ENCODE data around the gene RFLNA. TPM values are rescaled to one million over a fixed set of nuclear protein-coding genes. Genes with fewer than 3 reads are reported as not detected.

The RFLNA gene
- total RNA-seq, 2 donors from 2014 or later, result 22.4 to 44.8 TPM

DNA sequence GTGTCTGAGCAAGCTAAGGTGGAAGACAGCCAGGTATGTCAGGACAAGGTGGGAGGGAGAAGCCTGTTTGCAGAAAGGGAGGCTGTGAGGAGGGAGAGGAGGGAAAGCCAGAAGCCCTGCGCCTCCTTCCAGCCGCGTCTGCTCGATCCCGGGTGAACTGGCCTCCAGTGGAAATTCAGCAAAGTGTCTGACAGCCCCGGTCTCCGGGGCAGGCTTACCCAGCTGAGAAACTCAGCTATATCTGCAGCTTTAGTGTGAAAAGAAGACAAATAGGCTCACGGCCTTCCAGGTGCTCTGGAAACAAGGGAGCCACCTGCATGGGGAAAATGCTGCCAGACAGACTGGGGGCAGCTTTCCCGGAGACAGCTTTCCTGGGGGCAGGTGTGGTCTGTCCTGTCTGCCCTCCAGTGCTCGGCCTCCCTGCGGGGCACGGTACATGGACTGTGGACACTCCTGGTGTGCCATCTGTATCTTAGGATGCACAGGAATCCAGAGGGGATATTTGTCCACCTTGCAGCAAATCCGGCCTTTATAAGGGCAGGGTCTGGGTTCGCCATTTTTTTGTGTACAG, 6.3 kb downstream of the RFLNA start:
- Histone ChIP-seq H3K27me3 (no peaks in the 10 kb centered on the region), H3K4me1 (no peaks in the 10 kb centered on the region), H3K36me3 (no peaks in the 10 kb centered on the region), H3K9me3 (no peaks in the 10 kb centered on the region), H3K4me3 (no peak overlapping the region), H3K27ac (no peak overlapping the region), H3K9ac (ENCODE audit: low read depth in 2 of 2, low read length in 2 of 2) (no peak overlapping the region)
- TF ChIP-seq, protein P1, sequence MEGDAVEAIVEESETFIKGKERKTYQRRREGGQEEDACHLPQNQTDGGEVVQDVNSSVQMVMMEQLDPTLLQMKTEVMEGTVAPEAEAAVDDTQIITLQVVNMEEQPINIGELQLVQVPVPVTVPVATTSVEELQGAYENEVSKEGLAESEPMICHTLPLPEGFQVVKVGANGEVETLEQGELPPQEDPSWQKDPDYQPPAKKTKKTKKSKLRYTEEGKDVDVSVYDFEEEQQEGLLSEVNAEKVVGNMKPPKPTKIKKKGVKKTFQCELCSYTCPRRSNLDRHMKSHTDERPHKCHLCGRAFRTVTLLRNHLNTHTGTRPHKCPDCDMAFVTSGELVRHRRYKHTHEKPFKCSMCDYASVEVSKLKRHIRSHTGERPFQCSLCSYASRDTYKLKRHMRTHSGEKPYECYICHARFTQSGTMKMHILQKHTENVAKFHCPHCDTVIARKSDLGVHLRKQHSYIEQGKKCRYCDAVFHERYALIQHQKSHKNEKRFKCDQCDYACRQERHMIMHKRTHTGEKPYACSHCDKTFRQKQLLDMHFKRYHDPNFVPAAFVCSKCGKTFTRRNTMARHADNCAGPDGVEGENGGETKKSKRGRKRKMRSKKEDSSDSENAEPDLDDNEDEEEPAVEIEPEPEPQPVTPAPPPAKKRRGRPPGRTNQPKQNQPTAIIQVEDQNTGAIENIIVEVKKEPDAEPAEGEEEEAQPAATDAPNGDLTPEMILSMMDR (IDR thresholded peaks at IDR 0.05), result no peak
- intact Hi-C loops (cut with DNase I), result no loop called here
- DNase-seq, result no peak

DNA sequence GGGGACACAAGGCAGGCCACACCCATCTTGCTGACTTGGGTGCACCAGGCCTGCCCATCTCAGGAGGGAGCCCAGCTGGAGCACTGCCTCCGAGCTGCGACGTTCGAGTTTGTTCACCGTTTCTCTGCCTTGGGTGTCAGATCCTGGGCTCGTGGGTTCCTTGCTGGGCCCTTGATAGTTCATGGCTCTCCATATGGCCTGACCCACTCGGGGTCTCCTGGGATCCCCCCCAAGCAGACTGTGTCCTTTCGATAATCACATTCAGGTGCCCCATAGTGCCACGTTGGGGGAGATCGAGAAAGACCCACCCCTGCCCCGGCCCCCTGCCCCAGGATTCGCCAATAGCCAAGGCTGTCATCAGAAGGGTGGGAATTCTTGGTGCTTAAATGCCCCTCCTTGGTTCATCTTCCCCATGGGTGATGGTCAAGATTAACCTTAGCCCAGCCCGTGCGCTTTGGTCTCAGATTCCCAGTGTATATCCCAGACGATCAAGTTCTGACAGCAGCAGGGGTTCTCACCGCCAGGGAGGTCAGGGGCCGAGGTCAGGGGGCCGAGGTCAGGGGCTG, 7.4 kb downstream of the RFLNA start:
- no peaks in the 10 kb centered on the region for H3K27me3 ChIP-seq
- intact Hi-C loops (cut with DNase I), result no loop called here
- no peak overlapping the region for H3K9ac ChIP-seq (ENCODE audit: low read depth in 2 of 2, low read length in 2 of 2)
- no peak overlapping the region for H3K27ac ChIP-seq
- no peaks in the 10 kb centered on the region for H3K36me3 ChIP-seq
- no peak overlapping the region for H3K4me3 ChIP-seq
- DNase-seq, result no peak
- TF ChIP-seq, protein P1 (IDR thresholded peaks at IDR 0.05), result no peak
- no peaks in the 10 kb centered on the region for H3K4me1 ChIP-seq
- no peaks in the 10 kb centered on the region for H3K9me3 ChIP-seq

DNA sequence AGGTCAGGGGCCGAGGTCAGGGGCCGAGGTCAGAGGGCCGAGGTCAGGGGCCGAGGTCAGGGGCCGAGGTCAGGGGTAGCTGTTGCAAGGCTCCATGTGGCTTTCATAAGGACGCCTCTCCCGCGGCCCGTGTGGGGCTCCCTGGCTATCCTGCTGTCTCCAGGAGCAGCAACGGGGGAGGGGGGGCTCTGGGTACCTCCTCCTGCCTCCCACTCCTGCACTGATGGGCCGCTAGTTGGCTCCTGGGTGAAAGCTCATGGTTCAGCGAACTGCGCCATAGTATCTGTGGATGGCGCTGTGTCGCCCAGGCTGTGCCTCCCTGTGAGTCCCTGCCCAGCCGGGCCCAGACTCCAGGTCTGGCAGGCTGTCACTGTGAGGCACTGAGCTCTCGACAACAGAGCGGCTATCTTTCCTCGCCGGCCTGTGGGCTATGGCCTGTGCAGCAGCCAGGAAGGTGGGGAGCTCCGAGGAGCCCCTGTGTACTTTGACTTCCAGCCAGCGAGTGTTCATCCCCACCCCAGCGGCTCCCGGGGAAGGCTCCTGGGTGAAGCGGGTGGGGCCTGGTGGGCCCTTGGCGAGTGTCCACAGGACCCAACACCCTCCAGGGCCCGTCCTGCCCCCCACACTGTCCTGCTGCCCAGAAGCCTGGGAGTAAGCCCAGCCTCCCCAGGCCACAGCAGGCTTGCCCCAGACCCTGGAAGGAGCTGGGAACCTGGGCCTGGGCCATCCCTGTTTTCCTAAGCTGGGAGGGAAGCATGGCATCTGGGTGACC, 8.1 kb downstream of the RFLNA start:
- no peak overlapping the region for H3K9ac ChIP-seq (ENCODE audit: low read depth in 2 of 2, low read length in 2 of 2)
- no peak for DNase-seq
- TF ChIP-seq, protein P1 (IDR thresholded peaks at IDR 0.05), result no peak

DNA sequence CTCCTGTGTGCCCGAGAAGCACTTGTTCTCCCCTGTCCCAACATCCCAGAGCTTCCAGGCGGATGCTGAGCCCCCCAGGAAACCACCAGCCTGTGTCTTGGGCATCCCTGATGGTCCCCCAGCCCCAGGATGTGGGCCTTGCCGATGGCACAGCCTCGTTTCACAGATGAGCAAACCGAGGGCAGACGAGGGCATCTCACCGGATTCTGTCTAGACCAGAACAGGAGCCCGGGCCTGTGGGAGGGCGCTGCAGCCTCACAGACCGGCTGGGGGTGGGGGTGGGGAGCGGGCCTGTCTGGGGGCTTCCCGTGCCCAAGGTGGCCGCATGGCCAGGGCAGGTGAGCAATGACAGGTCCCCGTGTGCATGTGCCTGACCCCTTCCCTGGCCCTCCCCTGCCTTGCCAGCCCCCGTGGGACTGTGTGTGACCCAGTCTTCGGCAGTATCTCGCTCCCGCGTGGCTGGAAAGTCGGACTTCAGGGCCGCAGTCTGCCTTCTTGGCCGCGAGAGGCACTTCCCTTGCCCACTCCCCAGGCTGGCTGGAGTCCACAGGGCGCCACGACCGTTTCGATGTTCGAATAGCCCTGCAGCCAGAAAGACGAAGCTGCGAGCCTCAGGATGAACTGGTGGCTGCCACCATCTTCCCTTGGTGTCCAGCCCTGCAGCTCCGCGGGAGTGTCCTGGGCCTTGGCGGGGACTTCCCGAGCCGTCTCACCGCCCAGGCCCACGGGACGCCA, 8.9 kb downstream of the RFLNA start:
- no peak overlapping the region for H3K4me3 ChIP-seq
- TF ChIP-seq, protein P1 (IDR thresholded peaks at IDR 0.05), result no peak
- H3K9ac ChIP-seq (ENCODE audit: low read depth in 2 of 2, low read length in 2 of 2), result no peak overlapping the region
- H3K27me3 ChIP-seq, result no peaks in the 10 kb centered on the region
- H3K27ac ChIP-seq, result no peak overlapping the region
- H3K36me3 ChIP-seq, result no peaks in the 10 kb centered on the region
- H3K9me3 ChIP-seq, result no peaks in the 10 kb centered on the region
- H3K4me1 ChIP-seq, result no peaks in the 10 kb centered on the region
- no peak for DNase-seq
- intact Hi-C loops (cut with DNase I), result no loop called here

More for the DNA sequence above, 8.1 kb downstream of the RFLNA start:
- Histone ChIP-seq H3K9me3 (no peaks in the 10 kb centered on the region), H3K27me3 (no peaks in the 10 kb centered on the region), H3K4me1 (no peaks in the 10 kb centered on the region), H3K36me3 (no peaks in the 10 kb centered on the region), H3K27ac (no peak overlapping the region), H3K4me3 (no peak overlapping the region)
- intact Hi-C loops (cut with DNase I), result no loop called here

DNA sequence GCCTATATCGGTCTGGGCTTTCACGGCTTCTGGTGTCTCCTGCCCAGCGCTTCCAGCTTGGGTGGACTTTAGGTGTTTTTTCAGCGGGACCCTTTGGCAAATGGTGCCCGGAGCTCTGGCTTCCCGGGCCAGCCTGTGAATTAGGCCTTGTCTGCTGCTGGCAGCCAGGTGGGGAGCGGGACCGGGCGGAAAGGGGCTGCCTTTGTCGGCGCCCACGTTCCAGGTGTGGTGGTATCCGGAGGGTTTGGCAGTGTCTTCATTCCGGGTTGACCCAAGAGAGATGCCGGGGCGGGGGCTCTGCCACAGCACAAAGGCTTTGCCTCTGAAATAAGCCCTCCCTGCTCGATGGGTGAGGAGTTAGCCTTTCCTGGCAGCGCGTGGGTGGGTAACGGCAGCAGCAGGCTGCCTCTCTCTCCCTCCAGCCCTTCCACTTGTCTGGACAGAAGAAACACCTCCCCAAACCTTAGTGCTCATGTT, 9.5 kb downstream of the RFLNA start:
- DNase-seq, result no peak
- H3K9ac ChIP-seq (ENCODE audit: low read depth in 2 of 2, low read length in 2 of 2), result no peak overlapping the region
- no peaks in the 10 kb centered on the region for H3K9me3 ChIP-seq
- H3K4me3 ChIP-seq, result no peak overlapping the region
- H3K36me3 ChIP-seq, result no peaks in the 10 kb centered on the region
- H3K27ac ChIP-seq, result no peak overlapping the region
- no peaks in the 10 kb centered on the region for H3K27me3 ChIP-seq
- intact Hi-C loops (cut with DNase I), result no loop called here
- H3K4me1 ChIP-seq, result no peaks in the 10 kb centered on the region
- TF ChIP-seq, protein P1 (IDR thresholded peaks at IDR 0.05), result no peak
